GM18505 (cell line): ENCODE results near the gene UTP11.
"Not testable (repeated sequence)": the region's sequence is repeated elsewhere in the genome, so short reads cannot be mapped to it uniquely, and the experiment has no call there.

Experiments used
- ATAC-seq: cut with Tn5 transposase; IDR thresholded peaks from one replicate; pipeline ENCODE4 v1.9.1; 2021; ENCODE audit not compliant: unreplicated experiment
- POLR2A ChIP-seq: IDR thresholded peaks from 4 replicates; pipeline ENCODE4 v1.6.1; 2011; ENCODE audit warnings: borderline replicate concordance; ENCODE audit not compliant: insufficient read depth, insufficient read length; ENCODE audit errors: extremely low read depth

The UTP11 gene

GRCh38 chr1:38026592-38027200 is 14.2 kb downstream of the UTP11 start:
- no peak for TF ChIP-seq POLR2A
- ATAC-seq = no peak

GRCh38 chr1:38027201-38028104 is 14.9 kb downstream of the UTP11 start:
- TF ChIP-seq POLR2A = no peak
- no peak for ATAC-seq

GRCh38 chr1:38028105-38028591 is 15.6 kb downstream of the UTP11 start:
- peak; percentile 44 for ATAC-seq
- peak; percentile 27 for TF ChIP-seq POLR2A

GRCh38 chr1:38028671-38029070 is 16.1 kb downstream of the UTP11 start:
- no peak for TF ChIP-seq POLR2A
- ATAC-seq = peak; percentile 8

- no peak for ATAC-seq
- no peak for TF ChIP-seq POLR2A
Observed at GRCh38 chr1:38029081-38029681, 16.6 kb downstream of the UTP11 start.

GRCh38 chr1:38029685-38030511 is 17.4 kb downstream of the UTP11 start:
- peak; percentile 41 for TF ChIP-seq POLR2A
- no peak for ATAC-seq

- no peak for ATAC-seq
- no peak for TF ChIP-seq POLR2A
Observed at GRCh38 chr1:38030596-38031512, 18.3 kb downstream of the UTP11 start.

- no peak for TF ChIP-seq POLR2A
- no peak for ATAC-seq
Observed at GRCh38 chr1:38031513-38031866, 19.0 kb downstream of the UTP11 start.

GRCh38 chr1:38032992-38033391 is 20.5 kb downstream of the UTP11 start:
- ATAC-seq = not testable (repeated sequence)

GRCh38 chr1:38034871-38035270 is 22.3 kb downstream of the UTP11 start:
- ATAC-seq = no peak
- no peak for TF ChIP-seq POLR2A

GRCh38 chr1:38037221-38037939 is 24.8 kb downstream of the UTP11 start:
- no peak for TF ChIP-seq POLR2A
- no peak for ATAC-seq
